Measurements from ENCODE around the gene SLC16A10.
"Not testable (repeated sequence)": the region's sequence is repeated elsewhere in the genome, so short reads cannot be mapped to it uniquely, and the experiment has no call there.

DNA sequence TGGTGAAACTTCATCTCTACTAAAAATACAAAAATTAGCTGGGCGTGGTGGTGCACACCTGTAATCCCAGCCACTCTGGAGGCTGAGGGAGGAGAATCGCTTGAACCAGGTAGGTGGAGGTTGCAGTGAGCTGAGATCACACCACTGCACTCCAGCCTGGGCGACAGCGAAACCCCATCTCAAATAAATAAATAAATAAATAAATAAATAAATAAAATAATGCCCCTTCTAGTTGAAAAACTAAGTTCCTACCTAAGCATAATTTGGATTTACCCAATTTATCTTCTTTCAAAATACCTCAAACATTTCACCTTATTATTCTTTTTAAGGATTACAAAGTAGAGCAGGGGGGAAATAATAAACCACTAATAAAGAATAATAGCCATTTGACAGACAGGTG, 116.2 kb downstream of the SLC16A10 start:
- TF ChIP-seq, protein P1, sequence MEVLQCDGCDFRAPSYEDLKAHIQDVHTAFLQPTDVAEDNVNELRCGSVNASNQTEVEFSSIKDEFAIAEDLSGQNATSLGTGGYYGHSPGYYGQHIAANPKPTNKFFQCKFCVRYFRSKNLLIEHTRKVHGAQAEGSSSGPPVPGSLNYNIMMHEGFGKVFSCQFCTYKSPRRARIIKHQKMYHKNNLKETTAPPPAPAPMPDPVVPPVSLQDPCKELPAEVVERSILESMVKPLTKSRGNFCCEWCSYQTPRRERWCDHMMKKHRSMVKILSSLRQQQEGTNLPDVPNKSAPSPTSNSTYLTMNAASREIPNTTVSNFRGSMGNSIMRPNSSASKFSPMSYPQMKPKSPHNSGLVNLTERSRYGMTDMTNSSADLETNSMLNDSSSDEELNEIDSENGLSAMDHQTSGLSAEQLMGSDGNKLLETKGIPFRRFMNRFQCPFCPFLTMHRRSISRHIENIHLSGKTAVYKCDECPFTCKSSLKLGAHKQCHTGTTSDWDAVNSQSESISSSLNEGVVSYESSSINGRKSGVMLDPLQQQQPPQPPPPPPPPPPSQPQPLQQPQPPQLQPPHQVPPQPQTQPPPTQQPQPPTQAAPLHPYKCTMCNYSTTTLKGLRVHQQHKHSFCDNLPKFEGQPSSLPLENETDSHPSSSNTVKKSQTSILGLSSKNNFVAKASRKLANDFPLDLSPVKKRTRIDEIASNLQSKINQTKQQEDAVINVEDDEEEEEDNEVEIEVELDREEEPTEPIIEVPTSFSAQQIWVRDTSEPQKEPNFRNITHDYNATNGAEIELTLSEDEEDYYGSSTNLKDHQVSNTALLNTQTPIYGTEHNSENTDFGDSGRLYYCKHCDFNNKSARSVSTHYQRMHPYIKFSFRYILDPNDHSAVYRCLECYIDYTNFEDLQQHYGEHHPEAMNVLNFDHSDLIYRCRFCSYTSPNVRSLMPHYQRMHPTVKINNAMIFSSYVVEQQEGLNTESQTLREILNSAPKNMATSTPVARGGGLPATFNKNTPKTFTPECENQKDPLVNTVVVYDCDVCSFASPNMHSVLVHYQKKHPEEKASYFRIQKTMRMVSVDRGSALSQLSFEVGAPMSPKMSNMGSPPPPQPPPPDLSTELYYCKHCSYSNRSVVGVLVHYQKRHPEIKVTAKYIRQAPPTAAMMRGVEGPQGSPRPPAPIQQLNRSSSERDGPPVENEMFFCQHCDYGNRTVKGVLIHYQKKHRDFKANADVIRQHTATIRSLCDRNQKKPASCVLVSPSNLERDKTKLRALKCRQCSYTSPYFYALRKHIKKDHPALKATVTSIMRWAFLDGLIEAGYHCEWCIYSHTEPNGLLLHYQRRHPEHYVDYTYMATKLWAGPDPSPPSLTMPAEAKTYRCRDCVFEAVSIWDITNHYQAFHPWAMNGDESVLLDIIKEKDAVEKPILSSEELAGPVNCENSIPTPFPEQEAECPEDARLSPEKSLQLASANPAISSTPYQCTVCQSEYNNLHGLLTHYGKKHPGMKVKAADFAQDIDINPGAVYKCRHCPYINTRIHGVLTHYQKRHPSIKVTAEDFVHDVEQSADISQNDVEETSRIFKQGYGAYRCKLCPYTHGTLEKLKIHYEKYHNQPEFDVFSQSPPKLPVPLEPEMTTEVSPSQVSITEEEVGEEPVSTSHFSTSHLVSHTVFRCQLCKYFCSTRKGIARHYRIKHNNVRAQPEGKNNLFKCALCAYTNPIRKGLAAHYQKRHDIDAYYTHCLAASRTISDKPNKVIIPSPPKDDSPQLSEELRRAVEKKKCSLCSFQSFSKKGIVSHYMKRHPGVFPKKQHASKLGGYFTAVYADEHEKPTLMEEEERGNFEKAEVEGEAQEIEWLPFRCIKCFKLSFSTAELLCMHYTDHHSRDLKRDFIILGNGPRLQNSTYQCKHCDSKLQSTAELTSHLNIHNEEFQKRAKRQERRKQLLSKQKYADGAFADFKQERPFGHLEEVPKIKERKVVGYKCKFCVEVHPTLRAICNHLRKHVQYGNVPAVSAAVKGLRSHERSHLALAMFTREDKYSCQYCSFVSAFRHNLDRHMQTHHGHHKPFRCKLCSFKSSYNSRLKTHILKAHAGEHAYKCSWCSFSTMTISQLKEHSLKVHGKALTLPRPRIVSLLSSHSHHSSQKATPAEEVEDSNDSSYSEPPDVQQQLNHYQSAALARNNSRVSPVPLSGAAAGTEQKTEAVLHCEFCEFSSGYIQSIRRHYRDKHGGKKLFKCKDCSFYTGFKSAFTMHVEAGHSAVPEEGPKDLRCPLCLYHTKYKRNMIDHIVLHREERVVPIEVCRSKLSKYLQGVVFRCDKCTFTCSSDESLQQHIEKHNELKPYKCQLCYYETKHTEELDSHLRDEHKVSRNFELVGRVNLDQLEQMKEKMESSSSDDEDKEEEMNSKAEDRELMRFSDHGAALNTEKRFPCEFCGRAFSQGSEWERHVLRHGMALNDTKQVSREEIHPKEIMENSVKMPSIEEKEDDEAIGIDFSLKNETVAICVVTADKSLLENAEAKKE (CRISPR knock-in tag; IDR thresholded peaks at IDR 0.05) = not testable (repeated sequence)
- TF ChIP-seq, protein P2, sequence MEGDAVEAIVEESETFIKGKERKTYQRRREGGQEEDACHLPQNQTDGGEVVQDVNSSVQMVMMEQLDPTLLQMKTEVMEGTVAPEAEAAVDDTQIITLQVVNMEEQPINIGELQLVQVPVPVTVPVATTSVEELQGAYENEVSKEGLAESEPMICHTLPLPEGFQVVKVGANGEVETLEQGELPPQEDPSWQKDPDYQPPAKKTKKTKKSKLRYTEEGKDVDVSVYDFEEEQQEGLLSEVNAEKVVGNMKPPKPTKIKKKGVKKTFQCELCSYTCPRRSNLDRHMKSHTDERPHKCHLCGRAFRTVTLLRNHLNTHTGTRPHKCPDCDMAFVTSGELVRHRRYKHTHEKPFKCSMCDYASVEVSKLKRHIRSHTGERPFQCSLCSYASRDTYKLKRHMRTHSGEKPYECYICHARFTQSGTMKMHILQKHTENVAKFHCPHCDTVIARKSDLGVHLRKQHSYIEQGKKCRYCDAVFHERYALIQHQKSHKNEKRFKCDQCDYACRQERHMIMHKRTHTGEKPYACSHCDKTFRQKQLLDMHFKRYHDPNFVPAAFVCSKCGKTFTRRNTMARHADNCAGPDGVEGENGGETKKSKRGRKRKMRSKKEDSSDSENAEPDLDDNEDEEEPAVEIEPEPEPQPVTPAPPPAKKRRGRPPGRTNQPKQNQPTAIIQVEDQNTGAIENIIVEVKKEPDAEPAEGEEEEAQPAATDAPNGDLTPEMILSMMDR (conservative IDR thresholded peaks at IDR 0.05; ENCODE audit: low read depth in 2 of 2) = not testable (repeated sequence)
- not testable (repeated sequence) for TF ChIP-seq EZH2 (IDR thresholded peaks at IDR 0.05; ENCODE audit: low read depth, unreplicated experiment); ZNF114 (CRISPR knock-in tag; IDR thresholded peaks at IDR 0.05); POLR2AphosphoS5 (IDR thresholded peaks at IDR 0.05; ENCODE audit: low read depth); CREB1 (CRISPR knock-in tag; IDR thresholded peaks at IDR 0.05; ENCODE audit: low read depth); JUNB (IDR thresholded peaks at IDR 0.05; ENCODE audit: unreplicated experiment); EZH2phosphoT487 (IDR thresholded peaks at IDR 0.05; ENCODE audit: unreplicated experiment)
- TF ChIP-seq, protein P3, sequence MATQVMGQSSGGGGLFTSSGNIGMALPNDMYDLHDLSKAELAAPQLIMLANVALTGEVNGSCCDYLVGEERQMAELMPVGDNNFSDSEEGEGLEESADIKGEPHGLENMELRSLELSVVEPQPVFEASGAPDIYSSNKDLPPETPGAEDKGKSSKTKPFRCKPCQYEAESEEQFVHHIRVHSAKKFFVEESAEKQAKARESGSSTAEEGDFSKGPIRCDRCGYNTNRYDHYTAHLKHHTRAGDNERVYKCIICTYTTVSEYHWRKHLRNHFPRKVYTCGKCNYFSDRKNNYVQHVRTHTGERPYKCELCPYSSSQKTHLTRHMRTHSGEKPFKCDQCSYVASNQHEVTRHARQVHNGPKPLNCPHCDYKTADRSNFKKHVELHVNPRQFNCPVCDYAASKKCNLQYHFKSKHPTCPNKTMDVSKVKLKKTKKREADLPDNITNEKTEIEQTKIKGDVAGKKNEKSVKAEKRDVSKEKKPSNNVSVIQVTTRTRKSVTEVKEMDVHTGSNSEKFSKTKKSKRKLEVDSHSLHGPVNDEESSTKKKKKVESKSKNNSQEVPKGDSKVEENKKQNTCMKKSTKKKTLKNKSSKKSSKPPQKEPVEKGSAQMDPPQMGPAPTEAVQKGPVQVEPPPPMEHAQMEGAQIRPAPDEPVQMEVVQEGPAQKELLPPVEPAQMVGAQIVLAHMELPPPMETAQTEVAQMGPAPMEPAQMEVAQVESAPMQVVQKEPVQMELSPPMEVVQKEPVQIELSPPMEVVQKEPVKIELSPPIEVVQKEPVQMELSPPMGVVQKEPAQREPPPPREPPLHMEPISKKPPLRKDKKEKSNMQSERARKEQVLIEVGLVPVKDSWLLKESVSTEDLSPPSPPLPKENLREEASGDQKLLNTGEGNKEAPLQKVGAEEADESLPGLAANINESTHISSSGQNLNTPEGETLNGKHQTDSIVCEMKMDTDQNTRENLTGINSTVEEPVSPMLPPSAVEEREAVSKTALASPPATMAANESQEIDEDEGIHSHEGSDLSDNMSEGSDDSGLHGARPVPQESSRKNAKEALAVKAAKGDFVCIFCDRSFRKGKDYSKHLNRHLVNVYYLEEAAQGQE (IDR thresholded peaks at IDR 0.05; ENCODE audit: unreplicated experiment) = not testable (repeated sequence)

All from GM23338 (cell line).